AG04450 (cell line): ENCODE measurements around the gene OAF. TPM values are rescaled to one million over a fixed set of nuclear protein-coding genes. Genes with fewer than 3 reads are reported as not detected.

Source experiments
- CTCF ChIA-PET: fragments of 300-600, 350-600 bp; formaldehyde crosslinking; extraction: SDS; loops from one replicate; lab custom pipeline; 2022; ENCODE audit warnings: antibody characterized with exemption, inconsistent platforms; lab: Charles Lee
- POLR2A ChIA-PET: fragments of 350-600 bp; formaldehyde crosslinking; extraction: SDS; loops from one replicate; lab custom pipeline; 2021; ENCODE audit warnings: antibody characterized with exemption, inconsistent platforms; lab: Yijun Ruan, JAX
- DNase-seq: peaks from one replicate; pipeline ENCODE4 v3.0.0-alpha.2; 2011; ENCODE audit warnings: low read depth, low spot score
- H3K27ac ChIP-seq: one replicate; pipeline ENCODE4 v1.5.1; 2012; ENCODE audit warnings: low read depth, low read length, control low read depth
- H3K27me3 ChIP-seq: one replicate; pipeline ENCODE4 v1.6.0; 2012; ENCODE audit warnings: low read length; ENCODE audit not compliant: control insufficient read depth, insufficient read depth
- H3K4me3 ChIP-seq: 2 replicates; pipeline ENCODE4 v1.5.1; 2011; ENCODE audit warnings: mild to moderate bottlenecking, low read depth, low read length, control low read depth
- H3K9me3 ChIP-seq: 2 replicates; pipeline ENCODE4 v1.5.1; 2012; ENCODE audit warnings: low read length; ENCODE audit not compliant: control insufficient read depth, insufficient read depth
- CTCF ChIP-seq: IDR thresholded peaks from 2 replicates; pipeline ENCODE4 v1.5.1; 2011; ENCODE audit warnings: low read depth, low read length, control low read depth, inconsistent platforms
- polyA plus RNA-seq: library from polyadenylated mRNA; depleted of rRNA; stranded (reverse); fragments of >200 nt; gene quantifications from 2 replicates; pipeline ENCODE4 v1.2.3, GENCODE V29; 2011

OAF gene
- polyA plus RNA-seq, 1 experiment: 26.6 TPM

GRCh38 chr11:120259988-120260565, 49.2 kb downstream of the OAF start:
- H3K27me3 ChIP-seq: peaks cover 57% of the 10 kb centered on the region
- TF ChIP-seq CTCF: no peak
- CTCF ChIA-PET: no interaction called here
- no peak for DNase-seq
- no peak overlapping the region for H3K4me3 ChIP-seq
- no peaks in the 10 kb centered on the region; the same call in 1 of the 2 replicates for H3K9me3 ChIP-seq
- H3K27ac ChIP-seq: no peak overlapping the region
- POLR2A ChIA-PET: no interaction called here

- POLR2A ChIA-PET: no interaction called here
- CTCF ChIA-PET: no interaction called here
- Histone ChIP-seq H3K4me3 (no peak overlapping the region), H3K27ac (no peak overlapping the region), H3K27me3 (peaks cover 54% of the 10 kb centered on the region), H3K9me3 (no peaks in the 10 kb centered on the region; the same call in 1 of the 2 replicates)
- DNase-seq: no peak
- no peak for TF ChIP-seq CTCF
These were observed 49.8 kb downstream of the OAF start for GRCh38 chr11:120260616-120261015.

- ChIA-PET CTCF (interaction anchor here (0.6 kb wide), 1 partner anchor 8 kb away, joined by 4 read pairs; no protein-coding TSS in a partner anchor), POLR2A (interaction anchor here (0.7 kb wide), 1 partner anchor 28 kb away, joined by 7 read pairs; no protein-coding TSS in a partner anchor)
These were observed 50.5 kb downstream of the OAF start for GRCh38 chr11:120261321-120261720.

GRCh38 chr11:120261931-120262330, 51.1 kb downstream of the OAF start:
- peaks cover 41% of the 10 kb centered on the region for H3K27me3 ChIP-seq
- no peak for TF ChIP-seq CTCF
- CTCF ChIA-PET: interaction anchor here (1.0 to 1.1 kb wide), 2 partner anchors 38 to 41 kb away, joined by 4 read pairs; no protein-coding TSS in a partner anchor

More at GRCh38 chr11:120261321-120261720, 50.5 kb downstream of the OAF start:
- H3K27me3 ChIP-seq: peaks cover 47% of the 10 kb centered on the region
- H3K4me3 ChIP-seq: no peak overlapping the region
- no peaks in the 10 kb centered on the region; the same call in 1 of the 2 replicates for H3K9me3 ChIP-seq
- DNase-seq: no peak
- H3K27ac ChIP-seq: no peak overlapping the region
- TF ChIP-seq CTCF: no peak

GRCh38 chr11:120267319-120267718, 56.5 kb downstream of the OAF start:
- ChIA-PET CTCF (interaction anchor here (0.6 to 1.5 kb wide), 4 partner anchors 33 to 102 kb away, joined by 3 to 6 read pairs (median 4); no protein-coding TSS in a partner anchor), POLR2A (interaction anchor here (0.6 kb wide), 1 partner anchor 68 kb away, joined by 4 read pairs; no protein-coding TSS in a partner anchor)
- no peaks in the 10 kb centered on the region for H3K9me3 ChIP-seq
- peaks cover 26% of the 10 kb centered on the region for H3K27me3 ChIP-seq
- no peak overlapping the region for H3K4me3 ChIP-seq
- DNase-seq: no peak
- no peak for TF ChIP-seq CTCF
- H3K27ac ChIP-seq: no peak overlapping the region

More at GRCh38 chr11:120261931-120262330, 51.1 kb downstream of the OAF start:
- Histone ChIP-seq H3K4me3 (no peak overlapping the region), H3K27ac (no peak overlapping the region), H3K9me3 (no peaks in the 10 kb centered on the region; the same call in 1 of the 2 replicates)
- POLR2A ChIA-PET: no interaction called here
- no peak for DNase-seq
